Activated CD8-positive, alpha-beta memory T cell treated with anti-CD3 and anti-CD28 coated beads, Interleukin-2, amount 10 ng/mL, durations not matched to agents 7 days and 5 days (primary cell): Measurements from ENCODE around the gene RAD21L1. TPM values are rescaled to one million over a fixed set of nuclear protein-coding genes. Genes with fewer than 3 reads are reported as not detected.

ENCODE experiments used
- ATAC-seq: fragments of 150-1000 bp; cut with Tn5 transposase; one replicate; pipeline ENCODE4 v1.10.0; 2021; ENCODE audit warnings: moderate library complexity
- CTCF ChIA-PET: fragments of 350-600 bp; sonication (Branson Sonifier 250); formaldehyde crosslinking; loops from one replicate; lab custom pipeline; 2021; ENCODE audit warnings: antibody characterized with exemption; lab: Charles Lee
- DNase-seq: peaks from one replicate; pipeline ENCODE4 v3.0.0-alpha.2; 2020
- H3K27ac Mint-ChIP-seq: one replicate; pipeline ENCODE4 v1.8.0; 2021; ENCODE audit warnings: mild to moderate bottlenecking, mixed read lengths
- H3K27me3 Mint-ChIP-seq: one replicate; pipeline ENCODE4 v1.8.0; 2021; ENCODE audit warnings: mixed read lengths
- H3K36me3 Mint-ChIP-seq: one replicate; pipeline ENCODE4 v1.8.0; 2021; ENCODE audit warnings: mild to moderate bottlenecking, mixed read lengths
- H3K4me1 Mint-ChIP-seq: one replicate; pipeline ENCODE4 v1.8.0; 2021; ENCODE audit warnings: mixed read lengths
- H3K4me3 Mint-ChIP-seq: one replicate; pipeline ENCODE4 v1.8.0; 2021; ENCODE audit warnings: mild to moderate bottlenecking, moderate library complexity, mixed read lengths
- H3K9me3 Mint-ChIP-seq: one replicate; pipeline ENCODE4 v1.8.0; 2022; ENCODE audit warnings: low read depth, mixed read lengths
- total RNA-seq, 2 experiments: library from RNA; stranded (reverse); gene quantifications; one replicate each; pipeline ENCODE4 v1.2.3, GENCODE V29; 2021

The RAD21L1 gene
- total RNA-seq, 2 experiments from 2014 or later, result 0.67 TPM; not detected in 1

DNA sequence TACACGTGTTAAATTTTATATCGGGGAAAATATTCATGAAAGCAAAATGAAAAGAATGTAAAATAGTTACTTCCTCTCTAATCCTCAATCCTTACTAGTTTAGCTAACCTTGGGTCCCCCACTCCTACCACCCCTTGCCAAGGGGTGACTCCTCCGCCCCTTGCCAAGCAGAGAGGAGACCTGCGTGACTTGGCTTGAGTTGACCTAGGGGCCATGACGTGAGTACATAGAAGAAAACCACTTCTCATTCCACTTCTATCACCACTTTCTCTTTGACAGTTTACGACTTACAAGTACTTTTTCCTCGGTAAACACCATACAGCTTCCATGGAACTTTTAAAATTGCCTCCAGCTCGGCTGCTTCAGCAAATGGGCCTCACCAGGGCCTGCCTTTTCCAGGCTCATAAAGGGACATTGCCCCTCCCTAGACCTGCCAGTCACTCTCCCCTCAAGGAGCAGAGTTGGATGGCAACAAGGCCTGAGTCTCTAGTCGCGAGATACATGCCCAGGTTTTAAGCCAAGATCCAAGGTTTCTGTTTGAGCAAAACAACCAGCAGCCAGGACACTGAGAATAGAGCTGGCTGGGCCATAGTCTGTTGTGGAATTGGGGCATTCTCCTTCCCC lies 73.2 kb downstream of the RAD21L1 start:
- peaks cover 2% of the 10 kb centered on the region for H3K36me3 Mint-ChIP-seq
- ATAC-seq, result no peak
- DNase-seq, result no peak
- no peaks in the 10 kb centered on the region for H3K9me3 Mint-ChIP-seq
- no peaks in the 10 kb centered on the region for H3K27me3 Mint-ChIP-seq
- no peak overlapping the region for H3K4me3 Mint-ChIP-seq
- CTCF ChIA-PET, result interaction anchor here (0.6 kb wide), 1 partner anchor 138 kb away, joined by 3 read pairs; no protein-coding TSS in a partner anchor
- H3K27ac Mint-ChIP-seq, result no peak overlapping the region
- peaks cover 26% of the 10 kb centered on the region for H3K4me1 Mint-ChIP-seq

DNA sequence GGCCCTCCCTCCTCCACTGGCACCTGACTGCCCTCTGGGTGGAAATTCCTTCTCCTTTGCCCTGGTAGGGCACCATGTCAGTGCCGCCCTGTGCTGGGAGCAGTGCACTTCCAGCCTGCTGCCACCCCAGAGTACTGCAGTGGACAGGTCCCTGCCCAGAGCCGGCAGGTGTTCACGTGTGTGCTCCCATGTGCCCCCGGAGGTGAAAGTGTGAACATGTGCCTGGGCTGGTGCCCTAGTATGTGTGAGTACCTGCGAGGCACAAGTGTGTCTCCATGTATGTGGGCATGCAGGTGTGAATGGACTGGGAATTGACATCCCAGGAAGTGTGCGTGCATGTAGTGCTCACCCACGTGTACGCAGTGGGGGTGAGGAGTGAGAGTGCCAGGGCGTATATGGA lies 73.7 kb downstream of the RAD21L1 start:
- CTCF ChIA-PET, result interaction anchor here (1.1 to 2.1 kb wide), 2 partner anchors 23 to 138 kb away, joined by 3 to 11 read pairs; no protein-coding TSS in a partner anchor
- peaks cover 2% of the 10 kb centered on the region for H3K36me3 Mint-ChIP-seq
- H3K27ac Mint-ChIP-seq, result no peak overlapping the region
- H3K9me3 Mint-ChIP-seq, result no peaks in the 10 kb centered on the region
- H3K4me1 Mint-ChIP-seq, result peaks cover 26% of the 10 kb centered on the region
- H3K27me3 Mint-ChIP-seq, result no peaks in the 10 kb centered on the region
- ATAC-seq (no peak), DNase-seq (peak; percentile 58)
- H3K4me3 Mint-ChIP-seq, result no peak overlapping the region

DNA sequence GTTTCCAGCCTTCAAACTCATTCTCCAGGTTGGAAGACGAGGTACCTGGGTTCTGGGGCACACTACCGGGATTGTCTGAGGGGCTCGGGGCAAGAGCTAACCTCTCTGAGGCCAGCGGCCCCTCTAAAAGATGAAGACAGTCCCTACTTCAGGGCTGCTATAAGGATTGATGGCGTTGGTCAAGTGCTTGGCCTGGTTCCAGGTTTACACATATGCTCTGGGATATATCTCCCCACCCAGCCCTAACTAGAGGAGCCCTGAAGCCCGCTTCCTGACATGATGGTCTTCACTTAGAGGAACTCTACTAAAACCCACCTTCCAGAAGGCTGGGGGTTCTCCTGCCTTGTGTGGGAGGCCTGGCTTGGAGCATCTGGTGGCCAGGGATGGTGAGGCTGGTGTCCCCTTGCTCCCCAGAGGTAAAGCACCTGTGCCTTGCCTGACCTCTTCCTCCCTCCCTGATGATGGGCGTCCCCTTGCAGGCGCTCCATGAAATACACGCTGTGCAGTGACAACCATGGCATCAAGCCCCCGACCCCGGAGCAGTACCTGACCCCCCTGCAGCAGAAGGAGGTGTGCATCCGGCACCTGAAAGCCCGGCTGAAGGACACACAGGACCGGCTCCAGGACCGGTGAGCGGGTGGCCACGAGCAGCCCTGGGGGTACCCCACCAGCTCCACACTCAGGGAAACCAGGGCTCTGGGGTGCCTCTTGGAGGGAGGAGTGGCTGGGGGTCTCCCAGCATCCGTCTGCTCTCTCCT lies 74.4 kb downstream of the RAD21L1 start:
- Mint-ChIP-seq H3K27me3 (no peaks in the 10 kb centered on the region), H3K4me3 (peak overlapping the region; percentile 5), H3K36me3 (peaks cover 2% of the 10 kb centered on the region), H3K27ac (peak overlapping the region; percentile 87), H3K4me1 (peaks cover 26% of the 10 kb centered on the region), H3K9me3 (no peaks in the 10 kb centered on the region)
- DNase-seq, result no peak
- ATAC-seq, result peak; percentile 7
- CTCF ChIA-PET, result interaction anchor here (0.7 to 2.1 kb wide), 17 partner anchors 8 to 970 kb away, joined by 3 to 11 read pairs (median 4); partner anchors contain the start of genes NSFL1C and RAD21L1

DNA sequence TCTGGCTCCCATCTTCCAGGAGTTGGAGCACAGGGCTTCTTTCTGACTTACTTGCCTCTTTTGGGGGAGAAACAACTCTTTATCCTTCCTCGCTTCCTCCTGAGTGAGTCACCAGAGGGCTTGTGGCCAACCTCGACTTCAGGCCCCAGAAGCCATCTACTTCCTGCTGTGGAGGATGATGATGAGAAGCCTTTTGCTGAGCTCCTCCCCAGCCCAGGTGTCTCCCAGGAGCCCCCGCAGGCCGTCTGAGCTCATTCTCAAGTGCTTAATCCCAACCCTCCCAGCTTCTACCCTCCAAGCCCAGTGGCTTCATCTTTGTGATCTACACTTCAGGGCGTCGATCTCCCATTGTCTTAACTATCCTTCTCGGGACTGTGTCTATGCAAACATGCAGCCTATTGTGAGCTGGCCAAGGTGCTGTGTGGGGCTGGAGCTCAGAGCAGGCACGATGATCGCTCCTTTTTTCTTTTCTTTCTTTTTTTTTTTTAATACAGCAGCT lies 75.2 kb downstream of the RAD21L1 start:
- H3K27ac Mint-ChIP-seq, result peak overlapping the region; percentile 87
- peak overlapping the region; percentile 68 for H3K4me3 Mint-ChIP-seq
- ATAC-seq (peak; percentile 86), DNase-seq (peak; percentile 91)
- H3K4me1 Mint-ChIP-seq, result peaks cover 26% of the 10 kb centered on the region
- no peaks in the 10 kb centered on the region for H3K27me3 Mint-ChIP-seq
- CTCF ChIA-PET, result interaction anchor here (0.7 to 2.1 kb wide), 19 partner anchors 8 to 971 kb away, joined by 3 to 11 read pairs (median 3); partner anchors contain the start of genes NSFL1C and RAD21L1
- peaks cover 2% of the 10 kb centered on the region for H3K36me3 Mint-ChIP-seq
- H3K9me3 Mint-ChIP-seq, result no peaks in the 10 kb centered on the region

DNA sequence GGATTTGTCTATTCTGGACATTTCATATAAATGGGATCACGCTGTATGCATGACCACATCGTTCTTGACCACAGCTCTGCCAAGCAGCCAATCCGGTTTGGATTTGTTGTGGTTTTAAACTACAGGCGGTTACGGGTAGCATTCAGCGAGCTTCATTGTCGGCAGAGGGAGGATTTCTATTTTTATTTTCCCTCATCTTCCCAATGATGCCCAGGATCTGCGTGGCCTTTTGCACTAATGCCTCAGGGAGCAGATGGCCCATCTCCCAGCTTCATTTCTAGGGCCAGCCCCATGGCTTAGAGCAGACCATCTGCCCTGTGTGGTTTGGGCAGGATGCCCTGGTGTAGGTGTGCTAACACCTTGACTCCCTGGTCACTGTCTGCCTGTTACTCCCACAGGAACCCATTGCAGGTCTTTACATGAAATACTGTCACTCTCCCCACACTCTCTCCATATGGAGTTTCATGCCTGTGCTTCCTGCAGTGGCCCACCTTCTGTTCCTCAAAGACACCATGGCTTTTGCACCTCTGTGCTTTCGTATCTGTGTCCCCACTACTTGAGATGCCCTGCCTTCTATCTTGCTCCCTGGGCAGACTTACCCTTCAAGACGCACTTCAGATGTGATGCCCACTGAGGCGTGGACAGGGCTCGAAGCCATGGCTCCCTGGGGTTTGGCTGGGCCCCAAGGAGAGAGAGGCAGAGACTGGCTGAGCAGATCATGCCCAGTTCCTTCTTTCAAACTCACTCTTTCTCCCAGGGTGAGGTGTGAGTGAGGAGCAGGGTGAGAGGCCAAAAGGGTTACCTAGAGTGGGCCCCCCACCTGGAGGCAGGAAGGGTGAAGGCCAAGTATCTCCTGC lies 77.1 kb downstream of the RAD21L1 start:
- Mint-ChIP-seq H3K27me3 (no peaks in the 10 kb centered on the region), H3K4me1 (peaks cover 26% of the 10 kb centered on the region), H3K36me3 (peaks cover 2% of the 10 kb centered on the region), H3K27ac (no peak overlapping the region), H3K4me3 (no peak overlapping the region), H3K9me3 (no peaks in the 10 kb centered on the region)
- DNase-seq (peak; percentile 46), ATAC-seq (peak; percentile 20)
- CTCF ChIA-PET, result interaction anchor here (0.6 kb wide), 1 partner anchor 10 kb away, joined by 3 read pairs; no protein-coding TSS in a partner anchor

DNA sequence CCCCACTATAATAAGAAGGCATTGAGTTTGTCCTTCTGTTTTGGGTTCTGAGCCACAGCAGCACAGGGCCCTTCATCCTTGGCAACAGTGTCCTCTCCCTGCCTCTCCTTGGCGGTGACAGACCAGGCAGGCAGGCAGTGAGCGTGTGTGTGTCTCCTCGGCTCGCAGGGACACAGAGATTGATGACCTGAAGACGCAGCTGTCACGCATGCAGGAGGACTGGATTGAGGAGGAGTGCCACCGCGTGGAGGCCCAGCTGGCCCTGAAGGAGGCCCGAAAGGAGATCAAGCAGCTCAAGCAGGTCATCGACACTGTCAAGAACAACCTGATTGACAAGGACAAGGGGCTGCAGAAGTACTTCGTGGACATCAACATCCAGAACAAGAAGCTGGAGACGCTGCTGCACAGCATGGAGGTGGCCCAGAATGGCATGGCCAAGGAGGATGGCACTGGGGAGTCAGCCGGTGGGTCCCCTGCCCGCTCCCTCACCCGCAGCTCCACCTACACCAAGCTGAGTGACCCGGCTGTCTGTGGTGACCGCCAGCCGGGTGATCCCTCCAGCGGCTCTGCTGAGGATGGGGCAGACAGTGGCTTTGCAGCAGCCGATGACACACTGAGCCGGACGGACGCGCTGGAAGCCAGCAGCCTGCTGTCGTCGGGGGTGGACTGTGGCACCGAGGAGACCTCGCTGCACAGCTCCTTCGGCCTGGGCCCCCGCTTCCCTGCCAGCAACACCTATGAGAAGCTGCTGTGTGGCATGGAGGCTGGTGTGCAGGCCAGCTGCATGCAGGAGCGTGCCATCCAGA lies 79.1 kb downstream of the RAD21L1 start:
- DNase-seq (no peak), ATAC-seq (no peak)
- no peaks in the 10 kb centered on the region for H3K9me3 Mint-ChIP-seq
- H3K27ac Mint-ChIP-seq, result no peak overlapping the region
- H3K27me3 Mint-ChIP-seq, result no peaks in the 10 kb centered on the region
- peaks cover 2% of the 10 kb centered on the region for H3K36me3 Mint-ChIP-seq
- H3K4me3 Mint-ChIP-seq, result no peak overlapping the region
- peaks cover 16% of the 10 kb centered on the region for H3K4me1 Mint-ChIP-seq
- CTCF ChIA-PET, result no interaction called here

Other genes with a start within 250 kb of the RAD21L1 start
- not detected for gene RSPO4, start 223.7 kb upstream of the RAD21L1 start, total RNA-seq
- gene PSMF1, start 107.4 kb upstream of the RAD21L1 start, total RNA-seq, result 100 to 1,000 TPM; 146 to 147 TPM
- gene TMEM74B, start 41.1 kb upstream of the RAD21L1 start, total RNA-seq, result under 1 TPM; 0.45 to 0.55 TPM
- not detected for gene C20orf202, start 22.6 kb upstream of the RAD21L1 start, total RNA-seq
- 1 to 10 TPM; 3.6 to 4.2 TPM for gene SNPH, start 40.2 kb downstream of the RAD21L1 start, total RNA-seq
- gene SDCBP2, start 103.1 kb downstream of the RAD21L1 start, total RNA-seq, result 1 to 10 TPM; 2.1 to 4.3 TPM
- 100 to 1,000 TPM; 247 to 273 TPM for gene FKBP1A, start 167.0 kb downstream of the RAD21L1 start, total RNA-seq
- 10 to 100 TPM; 55.6 to 65.0 TPM for gene NSFL1C, start 240.8 kb downstream of the RAD21L1 start, total RNA-seq